Body of pancreas (tissue), 4 donors: ENCODE data around the gene FCHSD2.

Experiments
- POLR2A ChIP-seq, 3 donors: fragments of 450-650 bp; IDR thresholded peaks; one replicate each; pipeline ENCODE4 v1.6.1; 2016; ENCODE audit warnings: antibody characterized with exemption in 3 of 3, mild to moderate bottlenecking in 2 of 3
- TF ChIP-seq, protein P1 (sequence below), 7 experiments: fragments of 450-650 bp in 4 of 7; fragments of 200-600 bp in 3 of 7; sonication (generic) in 3 of 7; IDR thresholded peaks; one replicate each; pipeline ENCODE4 v1.5.1; 2016 to 2019; ENCODE audit warnings: antibody characterized with exemption in 7 of 7

DNA sequence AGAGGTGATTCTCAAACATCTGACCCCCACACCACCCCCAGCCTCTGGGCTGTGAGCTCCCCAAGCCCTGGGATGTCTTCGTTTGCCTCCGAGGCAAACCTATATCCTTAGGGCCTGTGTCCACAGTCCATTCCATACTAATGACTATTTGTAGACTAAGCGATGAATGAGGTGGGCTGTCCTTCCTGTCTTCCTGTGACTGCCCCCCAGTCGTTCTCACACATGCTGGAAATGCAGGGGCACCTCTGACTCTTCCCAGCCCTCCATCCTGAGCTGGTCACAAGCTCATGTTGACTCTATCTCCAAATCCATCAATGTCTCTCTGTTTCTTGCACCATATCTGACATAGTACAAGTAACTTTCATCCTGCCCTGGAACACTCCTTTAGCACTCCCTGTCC lies 323.1 kb downstream of the FCHSD2 start:
- TF ChIP-seq, protein P1, sequence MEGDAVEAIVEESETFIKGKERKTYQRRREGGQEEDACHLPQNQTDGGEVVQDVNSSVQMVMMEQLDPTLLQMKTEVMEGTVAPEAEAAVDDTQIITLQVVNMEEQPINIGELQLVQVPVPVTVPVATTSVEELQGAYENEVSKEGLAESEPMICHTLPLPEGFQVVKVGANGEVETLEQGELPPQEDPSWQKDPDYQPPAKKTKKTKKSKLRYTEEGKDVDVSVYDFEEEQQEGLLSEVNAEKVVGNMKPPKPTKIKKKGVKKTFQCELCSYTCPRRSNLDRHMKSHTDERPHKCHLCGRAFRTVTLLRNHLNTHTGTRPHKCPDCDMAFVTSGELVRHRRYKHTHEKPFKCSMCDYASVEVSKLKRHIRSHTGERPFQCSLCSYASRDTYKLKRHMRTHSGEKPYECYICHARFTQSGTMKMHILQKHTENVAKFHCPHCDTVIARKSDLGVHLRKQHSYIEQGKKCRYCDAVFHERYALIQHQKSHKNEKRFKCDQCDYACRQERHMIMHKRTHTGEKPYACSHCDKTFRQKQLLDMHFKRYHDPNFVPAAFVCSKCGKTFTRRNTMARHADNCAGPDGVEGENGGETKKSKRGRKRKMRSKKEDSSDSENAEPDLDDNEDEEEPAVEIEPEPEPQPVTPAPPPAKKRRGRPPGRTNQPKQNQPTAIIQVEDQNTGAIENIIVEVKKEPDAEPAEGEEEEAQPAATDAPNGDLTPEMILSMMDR (IDR thresholded peaks at IDR 0.05) = no peak
- no peak for TF ChIP-seq POLR2A (IDR thresholded peaks at IDR 0.05)
